Astrocyte of the cerebellum (primary cell): ENCODE data around the gene TTR.

Source experiments
- DNase-seq: peaks from one replicate; pipeline ENCODE4 v3.0.0-alpha.2; 2011; ENCODE audit warnings: low read depth
- H3K4me3 ChIP-seq: 2 replicates; pipeline ENCODE4 v1.5.1; 2011; ENCODE audit warnings: mild to moderate bottlenecking, low read depth, low read length, moderate library complexity
- in situ Hi-C: cut with HindIII; loops from 2 replicates; pipeline ENCODE4 v1.10.0; 2017; ENCODE audit warnings: low sequenced_read_pairs
- TF ChIP-seq, protein P1 (sequence below): IDR thresholded peaks from 2 replicates; pipeline ENCODE4 v1.5.1; 2012; ENCODE audit warnings: low read length, low read depth, moderate library complexity, mild to moderate bottlenecking; ENCODE audit errors: missing control alignments

TTR gene

DNA sequence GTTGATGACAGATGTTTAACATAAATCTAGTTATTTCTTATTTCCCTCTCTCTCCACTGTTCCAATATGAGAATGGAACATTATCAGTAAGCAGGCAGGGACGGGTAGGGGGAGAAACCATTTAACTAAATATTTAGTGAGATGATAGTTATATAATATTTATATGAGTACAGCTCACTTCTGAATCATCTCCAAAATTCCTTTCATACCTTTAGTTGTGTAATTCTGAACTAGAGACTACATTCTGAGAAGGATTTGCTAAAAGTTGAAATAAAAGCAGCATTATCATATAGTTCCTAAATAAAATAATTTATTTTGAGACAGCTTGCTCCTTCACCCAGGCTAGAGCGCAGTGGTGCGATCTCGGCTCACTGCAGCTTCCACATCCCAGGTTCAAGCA is 51.3 kb downstream of the TTR start:
- TF ChIP-seq, protein P1, sequence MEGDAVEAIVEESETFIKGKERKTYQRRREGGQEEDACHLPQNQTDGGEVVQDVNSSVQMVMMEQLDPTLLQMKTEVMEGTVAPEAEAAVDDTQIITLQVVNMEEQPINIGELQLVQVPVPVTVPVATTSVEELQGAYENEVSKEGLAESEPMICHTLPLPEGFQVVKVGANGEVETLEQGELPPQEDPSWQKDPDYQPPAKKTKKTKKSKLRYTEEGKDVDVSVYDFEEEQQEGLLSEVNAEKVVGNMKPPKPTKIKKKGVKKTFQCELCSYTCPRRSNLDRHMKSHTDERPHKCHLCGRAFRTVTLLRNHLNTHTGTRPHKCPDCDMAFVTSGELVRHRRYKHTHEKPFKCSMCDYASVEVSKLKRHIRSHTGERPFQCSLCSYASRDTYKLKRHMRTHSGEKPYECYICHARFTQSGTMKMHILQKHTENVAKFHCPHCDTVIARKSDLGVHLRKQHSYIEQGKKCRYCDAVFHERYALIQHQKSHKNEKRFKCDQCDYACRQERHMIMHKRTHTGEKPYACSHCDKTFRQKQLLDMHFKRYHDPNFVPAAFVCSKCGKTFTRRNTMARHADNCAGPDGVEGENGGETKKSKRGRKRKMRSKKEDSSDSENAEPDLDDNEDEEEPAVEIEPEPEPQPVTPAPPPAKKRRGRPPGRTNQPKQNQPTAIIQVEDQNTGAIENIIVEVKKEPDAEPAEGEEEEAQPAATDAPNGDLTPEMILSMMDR: no peak
- in situ Hi-C loops: no loop called here
- no peak overlapping the region for H3K4me3 ChIP-seq
- no peak for DNase-seq

DNA sequence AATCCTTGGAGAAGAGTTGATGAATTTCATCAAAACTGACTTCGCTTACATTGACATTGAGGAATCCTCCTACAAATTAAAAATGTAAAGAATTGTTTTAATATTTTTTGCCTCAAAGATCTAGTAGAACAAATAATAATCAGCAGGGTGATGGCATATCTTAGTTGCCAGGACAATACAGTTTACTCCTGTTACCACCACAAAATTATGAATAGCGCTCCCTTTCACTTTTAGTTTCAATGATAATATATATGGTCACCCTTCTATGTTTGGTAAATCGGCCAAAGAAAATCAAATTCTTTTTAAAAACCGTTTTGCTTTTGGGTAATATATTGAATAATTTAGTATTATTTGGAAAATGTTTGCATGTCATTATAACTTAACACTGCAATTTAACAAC is 53.7 kb downstream of the TTR start:
- no peak for DNase-seq
- in situ Hi-C loops: no loop called here
- H3K4me3 ChIP-seq: no peak overlapping the region
- TF ChIP-seq, protein P1: no peak

GRCh38 chr18:31646332-31647126 is 54.9 kb downstream of the TTR start:
- TF ChIP-seq, protein P1: no peak
- no peak overlapping the region for H3K4me3 ChIP-seq
- in situ Hi-C loops: no loop called here
- no peak for DNase-seq

GRCh38 chr18:31647127-31647753 is 55.6 kb downstream of the TTR start:
- in situ Hi-C loops: no loop called here
- H3K4me3 ChIP-seq: no peak overlapping the region
- no peak for DNase-seq
- TF ChIP-seq, protein P1: no peak
